SU-DHL-6 (cell line): ENCODE results near the gene CAMK1.

Experiments
- H2AFZ ChIP-seq: fragments of 200-600 bp; sonication (generic); 2 replicates; pipeline ENCODE4 v1.6.1; 2014; ENCODE audit warnings: low read depth, mild to moderate bottlenecking, moderate library complexity, mixed read lengths, antibody characterized with exemption, low read length; ENCODE audit not compliant: severe bottlenecking
- H3F3A ChIP-seq: fragments of 200-600 bp; shearing (Covaris generic); 2 replicates; pipeline ENCODE4 v1.6.0; 2016; ENCODE audit warnings: antibody characterized with exemption, mild to moderate bottlenecking; ENCODE audit not compliant: insufficient read depth
- H3K27ac ChIP-seq: fragments of 200-600 bp; sonication (generic); 2 replicates; pipeline ENCODE4 v1.5.1; 2016; ENCODE audit warnings: low read depth, mild to moderate bottlenecking, low read length, moderate library complexity, mixed read lengths
- H3K27me3 ChIP-seq: fragments of 200-600 bp; sonication (generic), shearing (Covaris generic); 2 replicates; pipeline ENCODE4 v1.6.0; 2014; ENCODE audit warnings: mild to moderate bottlenecking, low read length
- H3K36me3 ChIP-seq: fragments of 200-600 bp; sonication (generic); 2 replicates; pipeline ENCODE4 v1.6.1; 2014; ENCODE audit warnings: mild to moderate bottlenecking, low read length, mixed read lengths
- H3K4me2 ChIP-seq: fragments of 300-600, 200-600 bp; shearing (Covaris generic), sonication (generic); 2 replicates; pipeline ENCODE4 v1.6.0; 2014; ENCODE audit warnings: low read length, low read depth, mild to moderate bottlenecking; ENCODE audit not compliant: poor library complexity, severe bottlenecking
- H3K4me3 ChIP-seq: fragments of 200-600 bp; sonication (generic); 2 replicates; pipeline ENCODE4 v1.5.1; 2014; ENCODE audit warnings: antibody characterized with exemption, low read length, mild to moderate bottlenecking, mixed read lengths; ENCODE audit not compliant: insufficient read depth, poor library complexity, severe bottlenecking
- H3K79me2 ChIP-seq: fragments of 200-600 bp; sonication (generic); 2 replicates; pipeline ENCODE4 v1.6.1; 2014; ENCODE audit warnings: mild to moderate bottlenecking, low read length, moderate library complexity; ENCODE audit not compliant: insufficient read depth
- H3K9ac ChIP-seq: fragments of 200-600 bp; sonication (generic); 2 replicates; pipeline ENCODE4 v1.7.0; 2014; ENCODE audit warnings: mild to moderate bottlenecking, low read length
- H3K9me2 ChIP-seq: fragments of 200-600 bp; sonication (generic); replicated peaks from 2 replicates; pipeline ENCODE4 v1.6.1; 2014; ENCODE audit warnings: low read length; ENCODE audit not compliant: insufficient read depth
- H3K9me3 ChIP-seq: fragments of 200-600 bp; sonication (generic); 2 replicates; pipeline ENCODE4 v1.6.1; 2014; ENCODE audit warnings: low read length, mixed read lengths; ENCODE audit not compliant: insufficient read depth
- H4K20me1 ChIP-seq: fragments of 200-600 bp; sonication (generic); 2 replicates; pipeline ENCODE4 v1.6.1; 2014; ENCODE audit warnings: low read depth, mild to moderate bottlenecking, antibody characterized with exemption, low read length, moderate library complexity, mixed read lengths
- EZH2phosphoT487 ChIP-seq: fragments of 200-600 bp; sonication (generic), shearing (Covaris generic); conservative IDR thresholded peaks from 2 replicates; pipeline ENCODE4 v1.6.1; 2018; ENCODE audit warnings: mild to moderate bottlenecking, antibody characterized with exemption, low read length, moderate library complexity, mixed read lengths
- TF ChIP-seq, protein P1 (sequence below): fragments of 200-600 bp; sonication (generic); IDR thresholded peaks from one replicate; pipeline ENCODE4 v1.5.1; 2017; ENCODE audit warnings: antibody characterized with exemption, mild to moderate bottlenecking, low read length, moderate library complexity; ENCODE audit not compliant: insufficient read depth, poor library complexity, severe bottlenecking

The CAMK1 gene

DNA sequence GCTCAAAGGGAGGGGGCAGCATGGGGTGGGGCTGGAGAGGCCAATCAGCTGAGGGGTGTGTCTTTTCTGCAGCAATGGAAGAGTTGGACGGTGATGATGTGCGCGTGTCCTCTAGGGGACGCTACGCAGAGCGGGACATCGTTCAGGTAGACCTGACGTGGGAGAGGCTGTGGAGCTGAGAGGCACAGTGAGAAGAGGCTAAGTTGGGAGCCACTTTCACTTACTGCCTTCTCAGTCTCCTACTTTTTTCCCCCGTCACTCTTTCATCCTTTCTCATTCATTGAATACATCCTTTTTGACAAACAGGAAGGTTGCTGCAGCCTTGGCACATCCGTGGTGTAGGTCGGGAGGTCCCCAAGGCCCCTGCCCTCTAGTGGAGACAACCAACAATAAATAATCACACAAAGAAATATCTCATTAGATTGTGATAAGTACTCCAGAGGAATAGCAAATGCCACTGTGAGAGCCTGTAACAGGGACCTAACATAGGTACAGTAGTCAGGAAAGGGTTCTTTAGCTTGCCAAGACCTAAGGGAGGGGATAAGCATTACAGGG lies 42.6 kb downstream of the CAMK1 start:
- Histone ChIP-seq H3K4me2 (peak overlapping the region; percentile 46), H4K20me1 (no peaks in the 10 kb centered on the region), H2AFZ (peak overlapping the region; percentile 72), H3K9me2 (no peaks in the 10 kb centered on the region), H3K36me3 (no peaks in the 10 kb centered on the region), H3K27me3 (no peaks in the 10 kb centered on the region), H3K9me3 (no peaks in the 10 kb centered on the region), H3F3A (0 out of 2 replicates have a peak, but pooled peaks cover 7% of the 10 kb centered on the region), H3K79me2 (peaks cover 5% of the 10 kb centered on the region), H3K27ac (no peak overlapping the region), H3K4me3 (peak overlapping the region; percentile 15), H3K9ac (peak overlapping the region; percentile 17; the same call in 1 of the 2 replicates)
- TF ChIP-seq, protein P1, sequence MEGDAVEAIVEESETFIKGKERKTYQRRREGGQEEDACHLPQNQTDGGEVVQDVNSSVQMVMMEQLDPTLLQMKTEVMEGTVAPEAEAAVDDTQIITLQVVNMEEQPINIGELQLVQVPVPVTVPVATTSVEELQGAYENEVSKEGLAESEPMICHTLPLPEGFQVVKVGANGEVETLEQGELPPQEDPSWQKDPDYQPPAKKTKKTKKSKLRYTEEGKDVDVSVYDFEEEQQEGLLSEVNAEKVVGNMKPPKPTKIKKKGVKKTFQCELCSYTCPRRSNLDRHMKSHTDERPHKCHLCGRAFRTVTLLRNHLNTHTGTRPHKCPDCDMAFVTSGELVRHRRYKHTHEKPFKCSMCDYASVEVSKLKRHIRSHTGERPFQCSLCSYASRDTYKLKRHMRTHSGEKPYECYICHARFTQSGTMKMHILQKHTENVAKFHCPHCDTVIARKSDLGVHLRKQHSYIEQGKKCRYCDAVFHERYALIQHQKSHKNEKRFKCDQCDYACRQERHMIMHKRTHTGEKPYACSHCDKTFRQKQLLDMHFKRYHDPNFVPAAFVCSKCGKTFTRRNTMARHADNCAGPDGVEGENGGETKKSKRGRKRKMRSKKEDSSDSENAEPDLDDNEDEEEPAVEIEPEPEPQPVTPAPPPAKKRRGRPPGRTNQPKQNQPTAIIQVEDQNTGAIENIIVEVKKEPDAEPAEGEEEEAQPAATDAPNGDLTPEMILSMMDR: peak; percentile 83
- TF ChIP-seq EZH2phosphoT487: no peak

DNA sequence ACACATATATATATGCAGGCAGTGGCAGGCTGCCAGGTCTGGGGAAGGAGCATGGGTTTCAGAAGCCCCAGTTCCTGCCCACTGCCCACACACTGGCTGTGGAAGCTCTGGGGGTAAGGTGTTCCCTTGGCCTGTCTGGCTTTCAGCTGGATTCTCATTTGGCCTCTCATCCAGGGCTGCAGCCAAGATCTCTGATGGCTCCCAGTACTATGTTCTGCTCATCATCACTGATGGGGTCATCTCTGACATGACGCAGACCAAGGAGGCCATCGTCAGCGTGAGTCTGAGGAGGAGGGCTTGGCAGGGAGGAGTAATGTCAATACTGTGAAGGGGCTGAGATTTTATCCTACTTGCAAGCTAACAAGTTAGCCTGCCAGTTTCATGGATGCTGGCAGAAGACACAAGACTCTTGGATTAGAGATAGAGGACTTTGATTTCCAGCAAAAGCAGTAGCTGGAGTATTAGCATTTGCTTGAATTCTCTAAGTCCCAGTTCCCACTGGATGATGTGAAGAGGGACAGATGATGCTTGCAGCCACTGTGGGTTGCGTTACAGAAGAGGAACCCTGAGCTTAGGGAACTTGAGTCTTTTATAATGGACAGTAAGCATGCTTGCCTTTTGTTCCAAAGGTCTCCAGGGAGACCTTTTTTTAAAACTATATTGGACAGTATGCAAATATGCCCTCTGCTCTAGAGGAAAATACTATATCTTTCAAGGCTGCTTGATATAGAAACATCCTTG lies 43.8 kb downstream of the CAMK1 start:
- H3K79me2 ChIP-seq: no peaks in the 10 kb centered on the region
- no peak overlapping the region for H2AFZ ChIP-seq
- 0 out of 2 replicates have a peak, but pooled peaks cover 7% of the 10 kb centered on the region for H3F3A ChIP-seq
- H3K4me2 ChIP-seq: no peak overlapping the region
- no peaks in the 10 kb centered on the region for H3K9me2 ChIP-seq
- H3K9ac ChIP-seq: no peak overlapping the region
- TF ChIP-seq, protein P1: no peak
- TF ChIP-seq EZH2phosphoT487: no peak
- H3K9me3 ChIP-seq: no peaks in the 10 kb centered on the region
- H4K20me1 ChIP-seq: no peaks in the 10 kb centered on the region
- no peak overlapping the region for H3K4me3 ChIP-seq
- H3K27ac ChIP-seq: no peak overlapping the region
- H3K27me3 ChIP-seq: no peaks in the 10 kb centered on the region
- no peaks in the 10 kb centered on the region for H3K36me3 ChIP-seq

DNA sequence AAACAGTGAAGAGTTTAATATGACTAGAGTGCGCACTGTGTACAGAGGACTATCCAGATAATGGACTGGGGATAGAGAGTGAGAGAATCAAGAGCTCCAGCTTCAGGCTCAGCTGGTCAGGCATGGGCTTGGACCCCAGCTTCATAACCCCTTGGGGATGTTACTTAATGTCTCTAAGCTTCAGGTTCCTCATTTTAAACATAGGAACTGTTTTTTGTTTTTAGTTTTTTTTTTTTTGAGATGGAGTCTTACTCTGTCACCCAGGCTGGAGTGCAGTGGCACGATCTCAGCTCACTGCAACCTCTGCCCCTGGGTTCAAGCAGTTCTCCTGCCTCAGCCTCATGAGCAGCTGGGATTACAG lies 48.1 kb downstream of the CAMK1 start:
- TF ChIP-seq, protein P1: no peak
- TF ChIP-seq EZH2phosphoT487: no peak
- Histone ChIP-seq H3F3A (no peaks in the 10 kb centered on the region), H2AFZ (no peak overlapping the region), H3K9me3 (no peaks in the 10 kb centered on the region), H3K27ac (no peak overlapping the region), H3K27me3 (no peaks in the 10 kb centered on the region), H3K79me2 (no peaks in the 10 kb centered on the region), H3K4me2 (no peak overlapping the region), H3K36me3 (no peaks in the 10 kb centered on the region), H3K4me3 (no peak overlapping the region), H3K9ac (no peak overlapping the region), H4K20me1 (no peaks in the 10 kb centered on the region), H3K9me2 (no peaks in the 10 kb centered on the region)
